Measurements from ENCODE around the gene PAK3.

PAK3 gene

DNA sequence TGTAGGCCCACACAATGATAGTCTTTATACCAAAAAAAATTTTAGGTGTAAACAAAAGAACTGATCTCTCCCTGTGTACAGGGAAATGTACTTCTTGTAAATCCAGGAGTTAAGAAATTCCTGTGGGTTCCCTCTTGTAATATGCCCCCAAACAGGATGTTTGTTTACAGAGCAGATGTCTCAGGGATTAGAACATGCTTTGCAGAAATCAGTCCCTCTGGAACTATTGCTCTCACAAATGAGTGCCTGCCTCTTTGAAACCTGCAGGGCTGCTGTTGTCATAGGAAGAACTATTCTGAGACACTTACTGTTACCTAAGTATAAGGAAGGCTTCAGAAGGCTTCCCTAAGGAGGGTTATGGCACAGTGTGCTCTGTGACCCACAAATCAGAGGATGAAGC lies 35.6 kb downstream of the PAK3 start:
- no peak for DNase-seq (ENCODE audit: low read depth in 3 of 3)

DNA sequence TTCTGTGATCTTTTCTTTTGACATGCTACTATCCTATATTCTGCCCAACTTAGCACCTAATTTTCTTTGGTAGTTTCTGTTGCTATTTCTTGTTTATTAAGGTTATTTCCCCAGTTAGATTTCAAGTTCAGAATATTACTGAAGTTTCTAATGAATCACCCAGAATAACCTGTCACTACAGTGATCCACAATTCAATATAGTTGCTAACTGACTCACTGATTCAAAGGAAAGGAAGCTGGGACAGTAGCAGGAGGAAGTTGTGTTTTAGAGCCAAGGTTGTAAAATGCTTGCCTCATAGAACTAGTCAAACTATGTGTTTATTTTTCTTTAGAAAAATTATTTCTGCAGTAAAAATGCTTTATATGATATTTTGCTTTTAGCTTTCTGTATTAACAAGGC lies 37.4 kb downstream of the PAK3 start:
- no peak for DNase-seq (ENCODE audit: low read depth in 3 of 3)

DNA sequence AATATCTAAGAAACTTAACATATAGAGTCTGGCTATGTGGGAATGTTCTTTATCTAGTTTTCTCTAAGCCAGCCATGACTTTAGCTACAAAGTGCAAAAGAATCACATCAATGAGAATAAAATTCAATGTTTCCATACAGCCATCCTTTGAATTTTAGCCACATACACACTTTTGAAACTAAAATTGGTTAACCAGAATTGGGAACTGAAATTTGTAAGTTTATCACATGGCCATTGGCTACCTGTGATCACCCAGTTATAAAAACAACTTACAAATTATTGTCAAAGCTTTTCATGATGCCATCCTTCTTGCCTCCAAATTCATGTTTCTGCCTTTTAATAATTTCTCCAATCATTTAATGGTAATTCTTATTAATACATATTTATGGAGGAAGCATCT lies 49.9 kb downstream of the PAK3 start:
- no peak for DNase-seq (ENCODE audit: low read depth in 3 of 3)

DNA sequence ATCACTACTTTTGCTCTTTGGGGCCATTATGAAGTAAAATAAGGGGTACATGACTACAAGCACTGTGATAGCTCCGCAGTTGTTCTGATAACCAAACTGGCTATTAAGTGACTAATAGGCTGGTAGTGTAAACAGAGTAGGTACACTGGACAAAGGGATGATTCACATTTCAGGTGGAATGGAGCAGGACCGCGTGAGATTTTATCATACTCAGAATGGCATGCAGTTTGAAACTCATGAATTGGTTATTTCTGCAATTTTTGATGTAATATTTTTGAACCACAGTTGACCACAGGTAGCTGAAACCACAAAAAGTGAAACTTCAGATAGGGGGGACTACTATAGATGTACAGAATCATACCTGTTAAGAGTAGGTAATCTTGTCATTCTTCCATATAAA lies 55.8 kb downstream of the PAK3 start:
- no peak for DNase-seq (ENCODE audit: low read depth in 3 of 3)

DNA sequence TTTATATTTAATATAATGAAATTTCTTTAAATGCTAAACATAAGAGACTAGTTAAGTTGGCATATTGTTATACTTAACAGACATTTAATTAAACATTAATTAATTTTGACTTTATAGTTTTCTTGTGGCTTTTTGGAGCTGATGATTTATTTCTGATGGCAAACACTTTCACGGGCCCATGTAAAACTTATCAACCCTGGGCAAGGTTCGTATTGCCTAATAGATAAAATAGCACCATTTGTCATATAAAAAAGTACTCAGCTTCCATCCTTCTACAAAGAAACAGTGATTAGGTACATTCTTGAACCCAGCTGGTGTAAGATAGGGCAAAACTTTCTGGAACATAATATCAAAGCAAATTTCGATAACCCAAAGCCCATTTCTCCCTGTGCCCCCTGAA lies 63.2 kb downstream of the PAK3 start:
- no peak for DNase-seq (ENCODE audit: low read depth in 3 of 3)

DNA sequence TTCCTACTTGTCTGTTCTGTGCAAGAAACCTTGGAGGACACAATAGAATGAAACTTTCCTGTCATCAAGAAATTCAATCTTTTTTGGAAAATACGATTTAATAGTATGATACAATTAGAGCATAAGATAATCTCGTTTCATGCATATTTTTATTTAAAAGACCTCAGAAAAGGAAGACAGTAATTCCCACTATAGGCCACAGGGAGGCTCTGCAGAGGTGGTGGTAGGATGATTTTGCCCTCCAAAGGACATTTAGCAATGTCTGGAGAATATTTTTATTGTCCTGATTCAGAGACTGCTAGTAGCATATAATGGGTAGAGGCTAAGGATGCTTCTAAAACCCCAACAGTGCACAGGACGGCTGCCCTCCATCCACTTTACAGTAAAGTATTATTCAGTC lies 68.7 kb downstream of the PAK3 start:
- no peak for DNase-seq (ENCODE audit: low read depth in 3 of 3)

DNA sequence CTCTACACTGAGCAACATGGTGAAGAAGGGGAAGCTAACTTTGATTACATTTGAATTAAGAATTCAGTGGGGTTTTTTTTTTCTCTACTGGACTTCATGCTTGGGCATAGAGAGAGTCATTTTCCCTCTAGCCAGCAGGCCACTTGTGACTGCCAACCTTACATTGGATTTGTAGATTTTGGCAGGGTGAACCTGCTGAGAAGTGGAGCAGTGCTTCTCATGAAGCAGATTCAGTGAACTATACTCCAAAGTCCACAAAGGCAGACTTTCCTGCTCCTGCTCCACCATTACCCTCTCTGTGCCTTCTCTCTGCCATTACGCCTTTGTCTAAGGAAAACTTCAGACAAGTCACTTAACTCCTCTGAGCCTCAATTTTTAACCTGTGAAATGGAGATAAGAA lies 69.9 kb downstream of the PAK3 start:
- no peak for DNase-seq (ENCODE audit: low read depth in 3 of 3)

DNA sequence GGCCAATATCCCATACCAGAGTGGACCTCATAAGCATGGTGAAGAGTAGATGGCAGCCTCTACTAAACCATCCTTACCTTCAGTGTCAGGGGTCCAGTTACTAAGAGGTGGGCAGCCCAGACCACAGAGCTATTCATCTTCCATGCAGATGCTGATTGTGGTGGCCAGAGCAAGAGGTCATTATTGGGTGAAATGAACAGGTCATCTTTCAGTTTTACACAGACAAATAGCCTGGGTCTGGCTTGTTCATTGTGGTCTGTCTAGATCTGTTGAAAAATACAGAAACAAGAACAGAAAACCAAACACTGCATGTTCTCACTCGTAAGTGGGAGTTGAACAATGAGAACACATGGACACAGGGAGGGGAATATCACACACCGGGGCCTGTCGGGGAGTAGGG lies 71.3 kb downstream of the PAK3 start:
- no peak for DNase-seq (ENCODE audit: low read depth in 3 of 3)

DNA sequence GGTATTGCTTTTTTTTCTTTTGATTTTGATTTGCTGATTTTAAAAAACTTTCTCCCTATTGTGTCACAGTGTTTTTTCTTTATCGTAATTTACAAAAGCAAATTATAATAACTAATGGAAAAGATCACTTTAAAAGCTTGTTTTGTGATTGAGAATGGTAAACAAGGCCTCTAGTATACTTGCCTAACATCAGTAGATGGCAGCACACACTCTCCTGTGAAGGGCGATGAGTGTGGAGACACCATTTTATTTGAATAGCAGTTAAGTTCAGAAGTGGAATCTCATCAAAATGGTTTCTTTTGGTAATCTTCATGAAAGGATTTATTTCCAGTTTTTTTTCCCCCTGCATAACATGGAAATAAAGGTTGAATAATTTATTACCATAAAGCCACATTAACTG lies 72.3 kb downstream of the PAK3 start:
- DNase-seq (ENCODE audit: low read depth in 3 of 3): no peak

DNA sequence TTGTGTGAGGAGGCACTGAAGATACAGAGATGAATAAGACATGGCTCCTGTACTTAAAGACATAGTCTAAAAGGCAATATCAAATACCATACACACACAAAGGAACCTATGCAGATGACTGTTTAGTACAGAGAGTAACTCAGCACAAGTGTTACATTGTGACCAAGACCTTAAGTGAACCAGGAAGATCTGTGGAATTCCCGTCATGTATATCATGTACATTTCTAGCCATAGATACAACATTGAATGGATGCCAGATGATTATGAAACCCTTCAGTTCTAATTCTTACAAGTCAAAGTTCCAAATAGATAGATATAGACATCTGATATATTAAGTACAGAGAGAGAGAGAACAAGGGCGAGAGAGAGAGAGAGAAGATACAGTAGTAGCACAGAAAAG lies 73.2 kb downstream of the PAK3 start:
- DNase-seq (ENCODE audit: low read depth in 3 of 3): no peak

DNA sequence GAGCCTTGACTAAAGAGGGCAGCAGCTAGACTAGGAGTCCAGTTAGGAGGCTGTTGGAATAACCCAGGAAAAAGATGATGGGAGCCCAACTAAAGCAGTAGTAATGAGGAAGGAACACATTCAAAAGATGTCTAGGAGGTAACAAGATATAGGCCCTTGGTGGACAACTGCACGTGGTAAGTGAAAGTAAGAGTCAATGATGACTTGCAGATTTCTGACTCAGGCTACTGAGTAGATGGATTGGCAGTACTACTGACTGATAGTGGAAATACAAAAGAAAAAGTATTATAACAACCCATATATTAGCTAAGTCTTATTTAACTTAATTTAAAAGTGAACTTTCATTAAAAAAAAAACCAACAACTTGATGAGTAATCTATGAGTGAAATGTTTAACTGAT lies 74.0 kb downstream of the PAK3 start:
- DNase-seq (ENCODE audit: low read depth in 3 of 3): peak in 1 of 3 donors; percentile 1

DNA sequence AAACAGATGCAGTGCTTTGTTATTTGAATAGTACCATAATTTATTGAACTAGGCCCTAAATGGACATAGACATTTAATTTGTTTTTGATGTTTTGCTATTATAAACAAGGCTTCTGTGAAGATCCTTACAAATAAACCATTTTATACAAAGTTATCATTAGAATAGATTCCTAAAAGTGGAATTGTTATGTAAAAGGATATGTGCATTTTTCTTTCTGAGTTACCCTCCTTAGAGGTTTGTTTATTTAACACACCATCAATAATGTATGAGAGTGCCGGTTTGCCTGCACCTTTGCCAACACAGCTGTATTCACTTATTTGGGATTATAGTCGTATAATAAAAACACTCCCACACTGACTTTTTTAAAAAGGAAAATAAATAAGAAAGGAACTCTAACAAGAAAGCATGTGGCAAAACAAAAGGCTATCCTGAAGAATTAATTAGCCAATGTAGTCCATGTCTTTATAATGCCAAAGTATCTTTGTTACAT lies 84.8 kb downstream of the PAK3 start:
- DNase-seq (ENCODE audit: low read depth in 3 of 3): no peak

DNA sequence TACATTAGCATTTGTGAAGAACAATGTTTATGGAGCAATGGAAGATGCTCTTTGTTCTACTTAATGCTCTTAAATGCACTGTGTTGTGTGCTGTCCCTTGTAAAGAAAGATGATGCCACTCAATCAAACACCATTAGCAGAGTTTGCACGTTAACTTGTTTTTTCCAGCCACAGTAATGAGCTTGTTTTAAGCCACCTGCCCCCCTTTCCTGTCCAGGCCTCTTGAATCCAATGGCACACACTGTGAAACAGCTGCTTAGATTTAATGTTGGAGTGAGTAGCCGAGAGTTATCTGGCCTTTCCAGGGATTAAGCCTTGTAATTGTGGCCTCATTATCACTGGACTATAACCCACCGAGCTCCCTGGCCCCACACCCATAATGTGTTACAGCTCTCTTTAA lies 86.0 kb downstream of the PAK3 start:
- no peak for DNase-seq (ENCODE audit: low read depth in 3 of 3)

DNA sequence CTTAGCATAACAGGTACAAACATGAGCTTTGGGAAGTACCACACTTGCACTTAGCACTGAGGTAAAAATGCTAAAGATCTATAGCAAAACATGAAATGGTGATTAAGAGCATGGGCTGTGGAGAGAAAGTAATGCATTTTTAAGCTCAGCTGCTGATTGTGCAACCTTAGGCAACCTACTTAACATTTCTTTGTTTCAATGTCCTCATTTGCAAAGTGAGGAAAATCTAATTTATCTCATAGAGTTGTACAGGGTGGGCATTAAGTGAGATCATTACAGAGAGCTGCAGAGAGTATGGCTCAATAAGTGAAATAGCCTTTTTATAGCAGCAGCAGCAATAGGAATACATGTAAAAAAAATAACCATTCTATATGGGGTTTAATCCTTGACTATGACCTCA lies 87.0 kb downstream of the PAK3 start:
- no peak for DNase-seq (ENCODE audit: low read depth in 3 of 3)

DNA sequence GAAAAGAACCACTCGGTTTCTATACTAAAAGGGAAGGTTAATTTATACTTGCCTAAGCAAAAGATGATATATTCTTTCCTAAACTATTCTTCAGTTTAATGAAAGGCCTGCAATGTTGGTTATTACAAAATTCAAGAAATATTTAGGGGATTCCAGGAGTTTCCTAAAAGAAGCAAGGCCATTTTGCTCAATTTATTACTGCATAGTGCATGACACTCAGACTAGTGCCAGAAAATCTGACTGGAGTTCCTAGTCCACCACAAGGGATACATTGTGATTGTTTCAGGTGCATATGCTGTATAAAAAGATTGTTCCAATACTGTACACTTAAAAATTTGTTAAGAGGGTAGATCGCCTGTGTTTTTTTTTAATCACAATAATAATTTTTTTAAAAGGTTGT lies 95.6 kb downstream of the PAK3 start:
- no peak for DNase-seq (ENCODE audit: low read depth in 3 of 3)

DNA sequence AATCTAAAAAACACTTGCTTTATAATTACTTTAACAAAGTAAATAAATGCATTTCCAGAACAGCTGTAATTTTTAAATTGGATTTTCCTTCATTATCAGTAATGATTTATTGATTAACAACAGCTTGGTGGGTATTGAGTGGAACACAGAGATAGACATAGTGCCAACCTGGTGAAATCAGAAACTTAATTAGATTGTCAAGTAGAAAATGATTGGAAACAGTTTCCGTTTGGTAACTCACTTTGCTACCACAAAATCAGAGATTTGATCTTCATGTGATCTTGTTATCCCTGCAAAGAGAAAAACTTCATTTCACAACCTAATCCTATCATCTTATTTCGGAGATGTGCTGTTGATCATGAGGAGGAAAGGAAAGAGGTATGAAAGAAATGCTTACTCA lies 103.5 kb downstream of the PAK3 start:
- no peak for DNase-seq (ENCODE audit: low read depth in 3 of 3)

DNA sequence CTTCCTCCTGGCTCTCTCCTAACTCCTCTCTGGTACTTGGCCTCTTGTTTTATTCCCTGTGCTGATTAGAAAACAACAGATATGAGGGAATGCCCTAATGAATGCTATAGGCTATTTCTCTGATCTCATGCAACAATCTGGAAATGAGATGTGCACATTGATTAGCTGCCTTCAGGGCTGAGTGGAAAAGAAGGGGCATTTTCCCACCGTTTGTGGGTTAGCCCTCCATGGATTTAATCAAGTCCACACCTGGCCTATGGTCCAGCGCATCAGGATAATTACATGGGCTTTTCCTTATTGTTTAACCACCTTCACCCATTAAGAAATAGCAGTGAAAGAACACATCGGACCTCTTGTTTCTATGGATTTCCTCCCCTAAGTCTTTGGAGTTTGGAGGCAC lies 104.3 kb downstream of the PAK3 start:
- DNase-seq (ENCODE audit: low read depth in 3 of 3): no peak

DNA sequence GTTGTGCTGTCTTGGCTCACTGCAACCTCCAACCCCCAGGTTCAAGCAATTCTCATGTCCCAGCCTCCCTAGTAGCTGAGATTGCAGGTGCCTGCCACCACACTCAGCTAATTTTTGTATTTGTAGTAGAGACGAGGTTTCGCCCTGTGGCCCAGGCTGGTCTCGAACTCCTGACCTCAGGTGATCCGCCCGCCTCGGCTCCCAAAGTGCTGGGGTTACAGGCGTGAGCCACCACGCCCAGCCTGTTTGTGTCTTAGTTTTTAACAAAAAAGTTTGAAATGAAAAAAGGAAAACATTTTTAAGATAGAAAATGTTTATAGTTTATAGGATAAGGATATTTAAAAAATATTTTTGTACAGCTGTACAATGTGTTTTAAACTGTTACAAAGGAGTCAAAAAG lies 111.9 kb downstream of the PAK3 start:
- DNase-seq (ENCODE audit: low read depth in 3 of 3): no peak

DNA sequence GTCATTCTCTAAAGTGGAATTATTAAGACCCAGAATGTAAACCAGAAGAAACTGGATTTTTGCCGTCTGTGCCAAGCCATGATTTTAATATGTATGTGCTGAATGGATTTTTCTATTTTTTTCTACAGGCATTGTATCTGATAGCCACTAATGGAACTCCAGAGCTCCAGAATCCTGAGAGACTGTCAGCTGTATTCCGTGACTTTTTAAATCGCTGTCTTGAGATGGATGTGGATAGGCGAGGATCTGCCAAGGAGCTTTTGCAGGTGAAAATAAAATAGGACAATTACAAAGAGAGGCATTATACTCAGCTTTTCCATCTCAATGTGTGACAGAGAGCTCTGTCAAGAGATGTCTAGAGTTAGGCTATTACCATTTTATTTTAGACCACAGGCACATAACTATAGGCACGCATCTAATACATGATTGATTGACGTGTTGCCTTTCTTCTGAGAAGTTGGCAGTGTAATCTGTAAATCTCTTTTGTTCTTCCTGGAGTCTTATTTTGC lies 120.4 kb downstream of the PAK3 start:
- DNase-seq (ENCODE audit: low read depth in 3 of 3): no peak

DNA sequence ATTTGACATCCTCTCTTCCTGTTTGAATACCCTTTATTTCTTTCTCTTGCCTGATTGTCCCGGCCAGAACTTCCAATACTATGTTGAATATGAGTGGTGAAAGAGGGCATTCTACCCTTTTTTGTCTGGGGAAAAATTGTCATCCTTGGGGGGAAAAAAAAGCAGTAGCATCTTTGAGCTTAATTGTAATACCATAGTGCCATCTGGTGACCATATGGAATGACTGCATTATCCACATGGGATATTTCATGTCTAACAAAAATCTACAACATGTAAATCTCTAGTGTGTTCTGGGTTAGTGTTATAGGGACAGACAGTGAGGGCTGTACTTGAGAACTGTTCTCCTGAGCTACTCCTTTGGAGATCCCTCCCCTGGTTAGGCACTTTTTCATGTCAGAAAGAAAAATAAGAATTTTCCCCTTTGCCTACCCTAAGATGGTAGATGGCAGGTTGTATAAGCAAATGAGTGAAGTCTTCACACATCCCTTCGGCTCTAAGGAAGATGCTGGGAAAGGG lies 148.3 kb downstream of the PAK3 start:
- DNase-seq (ENCODE audit: low read depth in 3 of 3): no peak

DNA sequence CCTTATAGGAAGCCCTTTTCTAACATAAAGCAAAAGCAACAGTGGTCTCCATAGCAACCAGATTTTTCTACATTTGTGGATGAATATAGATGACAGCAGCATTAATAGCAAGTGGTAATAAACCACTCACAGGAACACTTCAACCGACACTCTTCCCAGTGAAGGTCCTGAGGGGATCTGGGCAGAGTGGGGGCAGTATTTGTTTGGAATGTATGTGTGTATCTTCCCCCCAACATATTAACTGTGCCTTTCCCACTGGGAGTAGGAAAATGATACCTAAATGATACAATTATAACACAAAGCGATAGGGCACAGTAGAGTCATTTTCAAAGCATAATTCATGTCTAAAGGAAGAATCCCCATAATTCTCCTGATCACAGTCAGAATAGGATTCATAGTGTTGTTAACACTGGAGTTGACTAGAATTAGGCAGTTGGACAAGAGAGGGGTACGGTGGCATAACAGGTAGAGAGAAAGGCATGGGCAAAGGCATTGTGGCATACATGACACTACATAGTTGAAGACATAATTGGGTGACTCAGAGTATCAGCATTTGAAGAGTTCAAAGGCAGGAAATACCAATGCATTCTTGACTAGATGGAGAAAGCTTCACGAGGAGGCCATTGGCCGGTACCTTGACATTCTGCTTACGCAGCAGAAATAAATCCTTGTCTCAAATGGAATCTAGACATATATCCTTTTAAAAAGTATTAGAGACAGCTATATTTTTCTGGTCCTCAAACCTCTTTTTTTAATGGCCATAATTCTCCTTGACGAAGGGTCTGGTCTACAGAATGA lies 159.1 kb downstream of the PAK3 start:
- DNase-seq (ENCODE audit: low read depth in 3 of 3): no peak

DNA sequence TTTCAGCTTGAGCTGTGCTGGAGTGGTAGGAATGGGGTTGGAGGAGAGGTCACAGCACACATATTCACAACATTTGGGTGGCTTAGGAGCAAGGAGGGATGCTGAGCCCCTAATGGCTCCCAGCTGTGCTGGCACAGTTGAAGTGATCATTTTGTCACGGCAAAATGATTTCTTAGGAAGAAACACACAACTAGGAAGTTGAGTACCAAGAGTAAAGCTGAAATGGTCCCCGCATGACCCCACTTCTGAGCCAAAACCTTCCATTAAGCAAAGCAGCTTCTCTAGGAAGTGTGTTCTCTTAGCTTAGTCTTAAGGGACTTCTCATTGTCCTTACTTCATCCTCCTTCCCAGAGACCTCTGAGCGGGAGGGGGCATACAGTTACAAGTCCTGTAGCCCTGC lies 161.7 kb downstream of the PAK3 start:
- DNase-seq (ENCODE audit: low read depth in 3 of 3): no peak

DNA sequence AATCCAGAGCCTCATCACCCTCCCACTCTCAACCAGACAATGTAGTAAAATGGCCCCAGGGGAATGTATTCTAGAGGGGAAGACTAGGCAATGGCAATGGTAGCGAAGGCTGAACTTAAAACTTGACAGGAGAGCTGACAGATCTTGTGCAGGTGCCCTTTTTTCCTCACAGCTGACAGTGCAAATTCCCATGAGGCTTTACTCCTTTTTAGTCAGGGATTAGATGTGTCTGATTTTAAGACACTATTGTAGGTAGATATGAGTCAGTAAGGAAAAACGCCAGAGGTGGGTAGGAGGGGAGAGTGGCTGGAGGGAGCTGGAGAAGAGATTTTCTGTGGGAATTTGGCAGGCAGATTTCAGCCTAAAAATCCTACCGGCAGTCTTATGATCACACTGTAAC lies 163.6 kb downstream of the PAK3 start:
- DNase-seq (ENCODE audit: low read depth in 3 of 3): no peak

DNA sequence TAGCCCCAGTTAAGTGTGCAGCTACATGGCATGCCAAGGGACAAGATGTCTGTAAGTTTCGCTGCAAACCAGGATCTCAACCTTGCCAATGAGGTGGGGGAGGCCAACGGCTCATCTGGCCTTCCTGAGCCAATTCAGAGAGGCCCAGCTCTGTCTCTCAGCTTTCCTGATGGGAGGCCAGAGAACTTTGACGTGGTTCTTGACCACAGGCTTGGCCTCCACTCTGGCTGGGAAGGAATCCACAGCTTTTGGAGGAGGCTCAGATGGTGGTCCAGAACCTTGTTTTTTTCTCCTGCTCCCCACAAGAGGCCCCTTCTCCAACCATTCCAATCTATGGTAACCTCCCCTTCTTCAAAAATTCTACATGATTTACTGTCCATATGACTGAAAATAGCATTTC lies 164.5 kb downstream of the PAK3 start:
- DNase-seq (ENCODE audit: low read depth in 3 of 3): no peak

Data from stimulated activated CD4-positive, alpha-beta T cell treated with anti-CD3 and anti-CD28 coated beads, TNF-alpha, amount 100 ng/mL, for 48 hours (primary cell).